Measurements from ENCODE around the gene MXD4.

DNA sequence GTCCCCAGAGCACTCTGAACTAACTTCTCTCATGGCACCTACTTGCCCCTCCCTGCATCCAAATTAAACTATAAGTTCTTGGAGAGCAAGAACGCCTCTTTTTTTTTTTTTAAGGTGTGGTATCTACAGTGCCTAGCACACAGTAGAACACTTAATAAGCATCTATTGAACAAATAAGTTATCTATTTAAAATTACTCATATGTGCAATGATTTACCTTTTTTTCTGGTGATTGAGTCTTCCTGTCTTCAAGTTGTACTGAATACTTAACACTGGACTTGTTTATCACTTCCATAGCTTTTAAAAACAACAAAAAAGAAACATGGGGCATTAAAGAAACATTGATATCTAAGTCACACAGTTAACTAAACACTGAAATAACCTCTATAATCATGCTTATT is 49.1 kb downstream of the MXD4 start:
- TF ChIP-seq, protein P1, sequence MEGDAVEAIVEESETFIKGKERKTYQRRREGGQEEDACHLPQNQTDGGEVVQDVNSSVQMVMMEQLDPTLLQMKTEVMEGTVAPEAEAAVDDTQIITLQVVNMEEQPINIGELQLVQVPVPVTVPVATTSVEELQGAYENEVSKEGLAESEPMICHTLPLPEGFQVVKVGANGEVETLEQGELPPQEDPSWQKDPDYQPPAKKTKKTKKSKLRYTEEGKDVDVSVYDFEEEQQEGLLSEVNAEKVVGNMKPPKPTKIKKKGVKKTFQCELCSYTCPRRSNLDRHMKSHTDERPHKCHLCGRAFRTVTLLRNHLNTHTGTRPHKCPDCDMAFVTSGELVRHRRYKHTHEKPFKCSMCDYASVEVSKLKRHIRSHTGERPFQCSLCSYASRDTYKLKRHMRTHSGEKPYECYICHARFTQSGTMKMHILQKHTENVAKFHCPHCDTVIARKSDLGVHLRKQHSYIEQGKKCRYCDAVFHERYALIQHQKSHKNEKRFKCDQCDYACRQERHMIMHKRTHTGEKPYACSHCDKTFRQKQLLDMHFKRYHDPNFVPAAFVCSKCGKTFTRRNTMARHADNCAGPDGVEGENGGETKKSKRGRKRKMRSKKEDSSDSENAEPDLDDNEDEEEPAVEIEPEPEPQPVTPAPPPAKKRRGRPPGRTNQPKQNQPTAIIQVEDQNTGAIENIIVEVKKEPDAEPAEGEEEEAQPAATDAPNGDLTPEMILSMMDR (conservative IDR thresholded peaks at IDR 0.05), result no peak
- no peak for TF ChIP-seq ZFX (IDR thresholded peaks at IDR 0.05)

Data from C4-2B (cell line).